ENCODE data around the gene SCUBE3. TPM values are rescaled to one million over a fixed set of nuclear protein-coding genes. Genes with fewer than 3 reads are reported as not detected.

The SCUBE3 gene
- total RNA-seq, 1 donor from 2014 or later = 0.56 TPM

DNA sequence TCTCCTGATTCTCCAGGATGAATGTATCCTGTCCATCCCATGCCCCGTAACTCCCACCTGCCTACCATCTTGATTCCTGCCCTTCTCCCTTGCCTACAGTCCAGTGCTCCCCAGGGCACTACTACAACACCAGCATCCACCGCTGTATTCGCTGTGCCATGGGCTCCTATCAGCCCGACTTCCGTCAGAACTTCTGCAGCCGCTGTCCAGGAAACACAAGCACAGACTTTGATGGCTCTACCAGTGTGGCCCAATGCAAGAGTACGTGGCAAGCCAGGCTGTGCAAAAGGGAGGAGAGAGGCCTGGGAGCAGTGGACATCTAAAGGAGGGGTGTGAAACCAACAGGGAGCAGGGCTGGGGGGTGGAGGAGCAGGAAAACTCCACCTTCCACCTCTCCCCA, 30.8 kb downstream of the SCUBE3 start:
- H3K9me3 ChIP-seq = no peaks in the 10 kb centered on the region
- H3K27me3 ChIP-seq (ENCODE audit: low read depth) = no peaks in the 10 kb centered on the region
- H3K36me3 ChIP-seq = peaks cover 28% of the 10 kb centered on the region
- no peak overlapping the region for H3K4me3 ChIP-seq
- TF ChIP-seq CTCF (IDR thresholded peaks at IDR 0.05) = no peak
- DNase-seq = no peak
- no peak overlapping the region for H3K27ac ChIP-seq
- peaks cover 22% of the 10 kb centered on the region for H3K4me1 ChIP-seq
- ATAC-seq = no peak
- intact Hi-C loops (cut with DNase I) = no loop called here

GRCh38 chr6:35247642-35248231, 34.0 kb downstream of the SCUBE3 start:
- Histone ChIP-seq H3K4me1 (no peaks in the 10 kb centered on the region), H3K9me3 (no peaks in the 10 kb centered on the region), H3K27ac (no peak overlapping the region), H3K27me3 (ENCODE audit: low read depth) (no peaks in the 10 kb centered on the region), H3K36me3 (peaks cover 27% of the 10 kb centered on the region), H3K4me3 (no peak overlapping the region)
- DNase-seq (no peak), ATAC-seq (no peak)
- TF ChIP-seq CTCF (IDR thresholded peaks at IDR 0.05) = no peak
- intact Hi-C loops (cut with DNase I) = no loop called here

GRCh38 chr6:35248300-35248699, 34.5 kb downstream of the SCUBE3 start:
- TF ChIP-seq CTCF (IDR thresholded peaks at IDR 0.05) = no peak
- Histone ChIP-seq H3K9me3 (no peaks in the 10 kb centered on the region), H3K36me3 (peaks cover 23% of the 10 kb centered on the region), H3K27ac (no peak overlapping the region), H3K4me3 (no peak overlapping the region), H3K27me3 (ENCODE audit: low read depth) (no peaks in the 10 kb centered on the region), H3K4me1 (no peaks in the 10 kb centered on the region)
- intact Hi-C loops (cut with DNase I) = no loop called here
- DNase-seq = no peak
- ATAC-seq = no peak

DNA sequence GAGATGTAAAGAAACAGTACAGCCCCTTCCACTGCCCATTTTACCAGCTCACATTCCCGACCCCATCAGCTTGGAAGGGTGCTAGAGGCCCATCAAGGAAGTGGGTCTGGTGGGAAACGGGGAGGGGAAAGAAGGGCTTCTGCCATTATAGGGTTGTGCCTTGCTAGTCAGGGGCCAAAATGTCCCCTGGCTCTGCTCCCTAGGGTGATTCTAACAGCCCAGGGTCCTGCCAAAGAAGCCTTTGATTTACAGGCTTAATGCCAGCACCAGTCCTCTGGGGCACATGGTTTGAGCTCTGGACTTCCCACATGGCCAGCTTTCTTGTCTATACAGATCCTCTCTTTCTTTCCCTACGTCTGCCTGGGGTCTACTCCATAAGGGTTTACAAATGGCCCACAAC, 35.2 kb downstream of the SCUBE3 start:
- ATAC-seq (no peak), DNase-seq (no peak)
- Histone ChIP-seq H3K27ac (no peak overlapping the region), H3K9me3 (no peaks in the 10 kb centered on the region), H3K4me1 (no peaks in the 10 kb centered on the region), H3K27me3 (ENCODE audit: low read depth) (no peaks in the 10 kb centered on the region), H3K36me3 (peaks cover 23% of the 10 kb centered on the region), H3K4me3 (no peak overlapping the region)
- no peak for TF ChIP-seq CTCF (IDR thresholded peaks at IDR 0.05)
- intact Hi-C loops (cut with DNase I) = no loop called here

- intact Hi-C loops (cut with DNase I) = no loop called here
- Histone ChIP-seq H3K27ac (no peak overlapping the region), H3K36me3 (no peaks in the 10 kb centered on the region), H3K4me1 (no peaks in the 10 kb centered on the region), H3K27me3 (ENCODE audit: low read depth) (no peaks in the 10 kb centered on the region), H3K4me3 (no peak overlapping the region), H3K9me3 (no peaks in the 10 kb centered on the region)
- DNase-seq (no peak), ATAC-seq (no peak)
- no peak for TF ChIP-seq CTCF (IDR thresholded peaks at IDR 0.05)
These were observed 38.2 kb downstream of the SCUBE3 start for GRCh38 chr6:35251949-35252348.

DNA sequence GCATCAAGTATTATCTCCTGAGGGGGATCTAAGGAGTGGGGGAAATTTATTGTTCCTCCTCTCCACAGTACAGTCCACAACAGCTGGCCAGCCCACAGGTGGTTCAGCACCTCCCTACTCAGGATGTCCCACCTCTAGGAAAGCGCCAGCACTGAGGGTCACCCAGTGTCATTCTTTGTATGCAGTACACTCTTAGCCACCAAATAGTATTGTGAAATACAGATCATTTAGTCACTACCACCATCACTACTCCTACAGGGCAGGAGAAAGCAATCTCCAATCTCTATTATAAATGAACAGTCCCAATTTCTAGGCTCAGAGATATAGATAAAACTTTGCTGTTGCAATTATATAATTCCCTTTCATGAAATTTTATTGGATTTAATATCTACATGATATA, 39.5 kb downstream of the SCUBE3 start:
- ATAC-seq = no peak

More for the DNA sequence above, 39.5 kb downstream of the SCUBE3 start:
- Histone ChIP-seq H3K4me3 (no peak overlapping the region), H3K36me3 (no peaks in the 10 kb centered on the region), H3K9me3 (no peaks in the 10 kb centered on the region), H3K4me1 (peaks cover 6% of the 10 kb centered on the region), H3K27me3 (ENCODE audit: low read depth) (no peaks in the 10 kb centered on the region), H3K27ac (no peak overlapping the region)
- DNase-seq = no peak
- no peak for TF ChIP-seq CTCF (IDR thresholded peaks at IDR 0.05)
- intact Hi-C loops (cut with DNase I) = no loop called here

All from lower lobe of right lung (tissue), 2 donors.